Measurements from ENCODE around the gene CD80. TPM values are rescaled to one million over a fixed set of nuclear protein-coding genes. Genes with fewer than 3 reads are reported as not detected.

The CD80 gene
- total RNA-seq, 1 experiment from 2014 or later = not detected

- ChIA-PET POLR2A (ENCODE audit: low non-redundant PET) (interaction anchor here (0.6 kb wide), 1 partner anchor 27 kb away, joined by 6 read pairs; no protein-coding TSS in a partner anchor), CTCF (no interaction called here)
- H3K4me3 ChIP-seq (ENCODE audit: low read depth, low read length, poor library complexity, severe bottlenecking) = no peak overlapping the region
- BruUV-seq (replicated peaks) = no TSS peak
- peak; percentile 59 for DNase-seq (ENCODE audit: low spot score)
- H3K27ac ChIP-seq (ENCODE audit: low read depth, low read length, poor library complexity, severe bottlenecking) = no peak overlapping the region
- H3K36me3 ChIP-seq (ENCODE audit: insufficient read depth, low read length, poor library complexity, severe bottlenecking) = no peaks in the 10 kb centered on the region
- intact Hi-C loops (cut with micrococcal nuclease; ENCODE audit: unreplicated experiment) = no loop called here
- no peaks in the 10 kb centered on the region for H3K9me3 ChIP-seq (ENCODE audit: low read depth, low read length, poor library complexity, severe bottlenecking)
- TF ChIP-seq CTCF (conservative IDR thresholded peaks at IDR 0.05; ENCODE audit: low read depth, low read length) (no peak), EZH2 (IDR thresholded peaks at IDR 0.05; ENCODE audit: borderline replicate concordance, low read depth, low read length, poor library complexity, severe bottlenecking) (no peak)
- no peaks in the 10 kb centered on the region for H3K4me1 ChIP-seq (ENCODE audit: insufficient read depth, low read length, poor library complexity, severe bottlenecking)
- H3K27me3 ChIP-seq (replicated peaks; ENCODE audit: insufficient read depth, low read depth, low read length, poor library complexity) = no peaks in the 10 kb centered on the region
These were observed 28.7 kb upstream of the CD80 start for GRCh38 chr3:119588112-119588511.

DNA sequence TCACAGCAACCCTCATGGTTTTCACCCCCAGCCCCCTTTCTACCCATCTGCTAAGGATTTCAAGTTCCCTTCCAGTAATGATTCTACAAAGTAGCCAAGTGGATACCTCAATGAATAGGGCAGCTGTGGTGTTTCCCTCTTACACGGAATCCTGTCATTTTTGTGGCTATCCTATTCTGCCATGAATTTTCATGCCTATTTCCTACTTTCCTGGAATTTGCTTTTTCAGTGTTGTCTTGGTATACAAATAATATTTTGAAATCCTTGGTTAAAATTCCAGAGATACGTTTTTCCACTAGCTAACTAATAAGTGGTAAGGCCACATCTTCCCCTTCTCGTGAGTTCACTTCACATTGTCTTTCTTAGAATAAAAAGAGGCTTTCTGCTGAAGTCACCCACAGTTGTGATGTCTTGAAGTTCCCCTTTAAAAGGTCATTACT is 27.3 kb upstream of the CD80 start:
- Histone ChIP-seq H3K4me1 (ENCODE audit: insufficient read depth, low read length, poor library complexity, severe bottlenecking) (no peaks in the 10 kb centered on the region), H3K27me3 (replicated peaks; ENCODE audit: insufficient read depth, low read depth, low read length, poor library complexity) (no peaks in the 10 kb centered on the region), H3K36me3 (ENCODE audit: insufficient read depth, low read length, poor library complexity, severe bottlenecking) (no peaks in the 10 kb centered on the region), H3K9me3 (ENCODE audit: low read depth, low read length, poor library complexity, severe bottlenecking) (no peaks in the 10 kb centered on the region), H3K27ac (ENCODE audit: low read depth, low read length, poor library complexity, severe bottlenecking) (no peak overlapping the region), H3K4me3 (ENCODE audit: low read depth, low read length, poor library complexity, severe bottlenecking) (no peak overlapping the region)
- CTCF ChIA-PET = no interaction called here
- no peak for DNase-seq (ENCODE audit: low spot score)
- TF ChIP-seq CTCF (conservative IDR thresholded peaks at IDR 0.05; ENCODE audit: low read depth, low read length) (no peak), EZH2 (IDR thresholded peaks at IDR 0.05; ENCODE audit: borderline replicate concordance, low read depth, low read length, poor library complexity, severe bottlenecking) (no peak)
- intact Hi-C loops (cut with micrococcal nuclease; ENCODE audit: unreplicated experiment) = no loop called here
- POLR2A ChIA-PET (ENCODE audit: low non-redundant PET) = no interaction called here
- no TSS peak for BruUV-seq (replicated peaks)

- H3K27ac ChIP-seq (ENCODE audit: low read depth, low read length, poor library complexity, severe bottlenecking) = no peak overlapping the region
- ChIA-PET POLR2A (ENCODE audit: low non-redundant PET) (no interaction called here), CTCF (no interaction called here)
- no TSS peak for BruUV-seq (replicated peaks)
- H3K36me3 ChIP-seq (ENCODE audit: insufficient read depth, low read length, poor library complexity, severe bottlenecking) = no peaks in the 10 kb centered on the region
- TF ChIP-seq CTCF (conservative IDR thresholded peaks at IDR 0.05; ENCODE audit: low read depth, low read length) = no peak
- DNase-seq (ENCODE audit: low spot score) = no peak
- H3K4me3 ChIP-seq (ENCODE audit: low read depth, low read length, poor library complexity, severe bottlenecking) = no peak overlapping the region
- H3K4me1 ChIP-seq (ENCODE audit: insufficient read depth, low read length, poor library complexity, severe bottlenecking) = no peaks in the 10 kb centered on the region
- intact Hi-C loops (cut with micrococcal nuclease; ENCODE audit: unreplicated experiment) = no loop called here
- H3K9me3 ChIP-seq (ENCODE audit: low read depth, low read length, poor library complexity, severe bottlenecking) = no peaks in the 10 kb centered on the region
- no peaks in the 10 kb centered on the region for H3K27me3 ChIP-seq (replicated peaks; ENCODE audit: insufficient read depth, low read depth, low read length, poor library complexity)
These were observed 26.6 kb upstream of the CD80 start for GRCh38 chr3:119585856-119586570.
